Activated CD4-positive, alpha-beta T cell treated with anti-CD3 and anti-CD28 coated beads for 24 hours (primary cell): Measurements from ENCODE around the gene GZMM.

Experiments
- DNase-seq, 2 donors: peaks; one replicate each; pipeline ENCODE4 v3.0.0-alpha.2; 2020; ENCODE audit warnings: low read depth in 2 of 2

Gene GZMM

GRCh38 chr19:535017-535835, 8.6 kb upstream of the GZMM start:
- no peak for DNase-seq

GRCh38 chr19:536031-536880, 7.6 kb upstream of the GZMM start:
- DNase-seq, result no peak

GRCh38 chr19:536881-537404, 6.9 kb upstream of the GZMM start:
- no peak for DNase-seq

GRCh38 chr19:538641-539428, 5.0 kb upstream of the GZMM start:
- DNase-seq, result no peak

GRCh38 chr19:539429-540030, 4.3 kb upstream of the GZMM start:
- DNase-seq, result no peak

- DNase-seq, result no peak
Measured at GRCh38 chr19:540867-541637, 2.8 kb upstream of the GZMM start.

- DNase-seq, result no peak
Measured at GRCh38 chr19:541699-542098, 2.2 kb upstream of the GZMM start.

GRCh38 chr19:542173-542866, 1.5 kb upstream of the GZMM start:
- no peak for DNase-seq

- DNase-seq, result no peak
Measured at GRCh38 chr19:547117-547516, 3.3 kb downstream of the GZMM start.

GRCh38 chr19:547836-548720, 4.2 kb downstream of the GZMM start:
- DNase-seq, result no peak

GRCh38 chr19:548886-549830, 5.3 kb downstream of the GZMM start:
- no peak for DNase-seq

- DNase-seq, result no peak
Measured at GRCh38 chr19:554817-555216, 11.0 kb downstream of the GZMM start.

- no peak for DNase-seq
Measured at GRCh38 chr19:555474-555808, 11.6 kb downstream of the GZMM start.

- DNase-seq, result no peak
Measured at GRCh38 chr19:556611-557382, 12.9 kb downstream of the GZMM start.

- no peak for DNase-seq
Measured at GRCh38 chr19:558770-559439, 15.1 kb downstream of the GZMM start.

- no peak for DNase-seq
Measured at GRCh38 chr19:560121-560520, 16.3 kb downstream of the GZMM start.

- no peak for DNase-seq
Measured at GRCh38 chr19:566403-566802, 22.6 kb downstream of the GZMM start.
